Transverse colon (tissue), 4 donors: ENCODE data around the gene PON1.

Experiments used
- CTCF ChIP-seq, 5 experiments: fragments of 200-600 bp in 3 of 5; fragments of 450-650 bp in 2 of 5; sonication (generic) in 3 of 5; IDR thresholded peaks; 1 replicate in 2 of 5; 2 replicates in 3 of 5; pipeline ENCODE4 v1.5.1; 2016 to 2017; ENCODE audit warnings: antibody characterized with exemption in 5 of 5, inconsistent platforms in 3 of 5, mild to moderate bottlenecking in 2 of 5, moderate library complexity in 1 of 5
- POLR2A ChIP-seq: fragments of 450-650 bp; IDR thresholded peaks from one replicate; pipeline ENCODE4 v1.6.1; 2016; ENCODE audit warnings: antibody characterized with exemption, mild to moderate bottlenecking, moderate library complexity
- POLR2AphosphoS5 ChIP-seq, 3 donors: sonication (generic); formaldehyde crosslinking; IDR thresholded peaks; one replicate each; pipeline ENCODE4 v1.6.1; 2016; ENCODE audit warnings: antibody characterized with exemption in 3 of 3

- TF ChIP-seq POLR2A (no peak), CTCF (IDR thresholded peaks at IDR 0.05) (no peak), POLR2AphosphoS5 (IDR thresholded peaks at IDR 0.05) (no peak)
Observed at GRCh38 chr7:95311389-95311788, 12.9 kb downstream of the PON1 start.
